T-helper 17 cell (primary cell): ENCODE results near the gene SNAP23. TPM values are rescaled to one million over a fixed set of nuclear protein-coding genes. Genes with fewer than 3 reads are reported as not detected.

Source experiments
- total RNA-seq, 4 donors: library from RNA in 2 of 4; stranded (reverse) in 2 of 4; gene quantifications; one replicate each; pipeline ENCODE4 v1.2.3 and lab custom pipeline; 2022 to 2026

SNAP23 gene
- total RNA-seq, 2 donors from 2014 or later, result 52.6 to 80.7 TPM

Other genes starting within 250 kb of the SNAP23 start
- gene GANC, start 222.4 kb upstream of the SNAP23 start, total RNA-seq, result 10 to 100 TPM; 30.1 to 30.2 TPM
- 10 to 100 TPM; 54.7 to 66.5 TPM for gene TMEM87A, start 222.2 kb upstream of the SNAP23 start, total RNA-seq
- gene CAPN3, start 136.1 kb upstream of the SNAP23 start, total RNA-seq, result 10 to 100 TPM; 10.6 to 11.6 TPM
- 10 to 100 TPM; 29.7 to 39.8 TPM for gene ZNF106, start 4.5 kb upstream of the SNAP23 start, total RNA-seq
- 10 to 100 TPM; 23.8 to 28.0 TPM for gene LRRC57, start 53.2 kb downstream of the SNAP23 start, total RNA-seq
- gene HAUS2, start 53.2 kb downstream of the SNAP23 start, total RNA-seq, result 10 to 100 TPM; 18.5 to 22.2 TPM
- 1 to 10 TPM; 4.1 to 5.9 TPM for gene STARD9, start 80.0 kb downstream of the SNAP23 start, total RNA-seq
- 10 to 100 TPM; 18.2 to 19.4 TPM for gene CDAN1, start 241.5 kb downstream of the SNAP23 start, total RNA-seq